PC-9 (cell line): Measurements from ENCODE around the gene NCS1.

Source experiments
- EZH2 ChIP-seq: fragments of 200-600 bp; sonication (generic); IDR thresholded peaks from 2 replicates; pipeline ENCODE4 v1.8.0; 2017; ENCODE audit warnings: antibody characterized with exemption, low read depth
- TF ChIP-seq, protein P1 (sequence below): fragments of 200-600 bp; sonication (generic); conservative IDR thresholded peaks from 2 replicates; pipeline ENCODE4 v1.6.1; 2017; ENCODE audit warnings: mixed run types, antibody characterized with exemption, mild to moderate bottlenecking, moderate library complexity

- TF ChIP-seq, protein P1, sequence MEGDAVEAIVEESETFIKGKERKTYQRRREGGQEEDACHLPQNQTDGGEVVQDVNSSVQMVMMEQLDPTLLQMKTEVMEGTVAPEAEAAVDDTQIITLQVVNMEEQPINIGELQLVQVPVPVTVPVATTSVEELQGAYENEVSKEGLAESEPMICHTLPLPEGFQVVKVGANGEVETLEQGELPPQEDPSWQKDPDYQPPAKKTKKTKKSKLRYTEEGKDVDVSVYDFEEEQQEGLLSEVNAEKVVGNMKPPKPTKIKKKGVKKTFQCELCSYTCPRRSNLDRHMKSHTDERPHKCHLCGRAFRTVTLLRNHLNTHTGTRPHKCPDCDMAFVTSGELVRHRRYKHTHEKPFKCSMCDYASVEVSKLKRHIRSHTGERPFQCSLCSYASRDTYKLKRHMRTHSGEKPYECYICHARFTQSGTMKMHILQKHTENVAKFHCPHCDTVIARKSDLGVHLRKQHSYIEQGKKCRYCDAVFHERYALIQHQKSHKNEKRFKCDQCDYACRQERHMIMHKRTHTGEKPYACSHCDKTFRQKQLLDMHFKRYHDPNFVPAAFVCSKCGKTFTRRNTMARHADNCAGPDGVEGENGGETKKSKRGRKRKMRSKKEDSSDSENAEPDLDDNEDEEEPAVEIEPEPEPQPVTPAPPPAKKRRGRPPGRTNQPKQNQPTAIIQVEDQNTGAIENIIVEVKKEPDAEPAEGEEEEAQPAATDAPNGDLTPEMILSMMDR = no peak
- TF ChIP-seq EZH2 = no peak
These were observed 112.0 kb downstream of the NCS1 start for GRCh38 chr9:130284249-130284625.
